Measurements from ENCODE around the gene OSGEP. TPM values are rescaled to one million over a fixed set of nuclear protein-coding genes. Genes with fewer than 3 reads are reported as not detected.

OSGEP gene
- total RNA-seq (10 to 100 TPM; 49.2 to 52.9 TPM), total RNA-seq (39.1 to 117 (median 72.1) reads per million in 172 experiments)
- 46.1 TPM for polyA plus RNA-seq (2013, experiment 1 of 2)
- polyA plus RNA-seq (2013, experiment 2 of 2) = 43.8 TPM

DNA sequence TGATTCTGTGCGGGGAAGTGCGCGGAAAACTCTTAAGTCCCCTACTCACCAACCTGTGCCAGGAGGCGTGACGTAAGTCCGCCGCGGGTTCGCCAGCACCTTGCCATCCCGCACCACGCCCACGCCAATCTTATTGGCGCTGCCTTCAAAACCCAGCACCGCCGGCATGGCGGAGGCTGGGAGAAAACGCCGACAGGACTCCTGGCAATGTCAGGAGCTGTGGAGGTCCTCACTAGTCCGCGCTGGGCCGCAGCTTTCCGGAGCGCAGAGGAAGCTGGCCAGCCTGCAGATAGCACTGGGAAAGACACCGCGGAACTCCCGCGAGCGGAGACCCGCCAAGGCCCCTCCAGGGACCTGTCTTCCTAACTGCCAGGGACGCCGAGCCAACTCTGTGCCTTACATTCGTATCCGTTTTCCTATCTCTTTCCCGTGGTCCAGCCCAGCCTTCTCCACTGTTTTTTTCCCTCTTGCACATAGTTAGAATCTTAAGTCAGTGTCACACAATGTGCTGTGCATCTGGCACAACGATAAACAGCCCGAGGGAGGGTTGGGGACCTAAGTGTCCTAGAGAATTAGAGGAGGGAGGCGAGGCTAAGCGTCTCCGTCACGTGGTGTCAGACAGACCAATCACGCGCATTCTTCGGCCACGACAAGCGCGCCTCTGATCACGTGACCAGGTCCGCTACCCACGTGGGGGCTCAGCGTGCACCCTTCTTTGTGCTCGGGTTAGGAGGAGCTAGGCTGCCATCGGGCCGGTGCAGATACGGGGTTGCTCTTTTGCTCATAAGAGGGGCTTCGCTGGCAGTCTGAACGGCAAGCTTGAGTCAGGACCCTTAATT is at the start of gene OSGEP, which contains the start of gene APEX1:
Gene OSGEP (minus strand): TSS at position 297 of the 839 bp plus-strand sequence. CDS start 129 bp downstream, at position 168.
Gene APEX1 (plus strand): TSS at position 711 of the 839 bp plus-strand sequence. CDS start 420 bp downstream, outside the sequence.
- peaks cover 37% of the 10 kb centered on the region for H3K4me1 ChIP-seq (ENCODE audit: insufficient read depth, low read length)
- Mint-ChIP-seq H3K4me3 (no peak within 1 kb of the TSS), H3K4me1 (ENCODE audit: low read depth) (peaks cover 6% of the 10 kb centered on the region), H3K27ac (no peak within 1 kb of the TSS), H3K27me3 (no peaks in the 10 kb centered on the region), H3K36me3 (ENCODE audit: low read depth) (peaks cover 39% of the 10 kb centered on the region), H3K9me3 (no peaks in the 10 kb centered on the region)
- no peaks in the 10 kb centered on the region for H3K9me3 ChIP-seq (ENCODE audit: control insufficient read depth in 1 of 2, insufficient read depth in 1 of 2, low read length in 2 of 2)
- H3K27me3 ChIP-seq (ENCODE audit: control insufficient read depth in 1 of 2, insufficient read depth in 2 of 2, low read length in 2 of 2) = no peaks in the 10 kb centered on the region
- peaks cover 62% of the 10 kb centered on the region for H3K36me3 ChIP-seq (ENCODE audit: insufficient read depth, low read length)
- DNase-seq (peak; percentile 94 to 100 (median 97)), ATAC-seq (ENCODE audit: poor library complexity) (peak; percentile 77)
- H3K4me3 ChIP-seq (ENCODE audit: low read length) = peak within 1 kb of the TSS; percentile 66
- POLR2A ChIA-PET = interaction anchor here (0.7 to 3.8 kb wide), 26 partner anchors 9 to 228 kb away, joined by 3 to 33 read pairs (median 6); partner anchors contain the start of genes CCNB1IP1, PARP2, PNP and RNASE4
- TF ChIP-seq, protein P1, sequence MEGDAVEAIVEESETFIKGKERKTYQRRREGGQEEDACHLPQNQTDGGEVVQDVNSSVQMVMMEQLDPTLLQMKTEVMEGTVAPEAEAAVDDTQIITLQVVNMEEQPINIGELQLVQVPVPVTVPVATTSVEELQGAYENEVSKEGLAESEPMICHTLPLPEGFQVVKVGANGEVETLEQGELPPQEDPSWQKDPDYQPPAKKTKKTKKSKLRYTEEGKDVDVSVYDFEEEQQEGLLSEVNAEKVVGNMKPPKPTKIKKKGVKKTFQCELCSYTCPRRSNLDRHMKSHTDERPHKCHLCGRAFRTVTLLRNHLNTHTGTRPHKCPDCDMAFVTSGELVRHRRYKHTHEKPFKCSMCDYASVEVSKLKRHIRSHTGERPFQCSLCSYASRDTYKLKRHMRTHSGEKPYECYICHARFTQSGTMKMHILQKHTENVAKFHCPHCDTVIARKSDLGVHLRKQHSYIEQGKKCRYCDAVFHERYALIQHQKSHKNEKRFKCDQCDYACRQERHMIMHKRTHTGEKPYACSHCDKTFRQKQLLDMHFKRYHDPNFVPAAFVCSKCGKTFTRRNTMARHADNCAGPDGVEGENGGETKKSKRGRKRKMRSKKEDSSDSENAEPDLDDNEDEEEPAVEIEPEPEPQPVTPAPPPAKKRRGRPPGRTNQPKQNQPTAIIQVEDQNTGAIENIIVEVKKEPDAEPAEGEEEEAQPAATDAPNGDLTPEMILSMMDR (IDR thresholded peaks at IDR 0.05) = no peak
- H3K27ac ChIP-seq (ENCODE audit: low read depth in 1 of 2, low read length in 2 of 2) = peak within 1 kb of the TSS; percentile 92 to 97
- intact Hi-C loops (cut with DNase I, micrococcal nuclease) = loop anchor here (1.0 to 5.0 kb wide), 12 partner anchors 14 to 998 kb away; partner anchors contain the start of genes CCNB1IP1 (in 2 of the 2), PNP (in 2 of the 2), TEP1 (in 2 of the 2) and RNASE4 (in 1 of the 2)
- CTCF ChIA-PET = interaction anchor here (0.9 to 1.8 kb wide), 5 partner anchors 15 to 158 kb away, joined by 3 to 7 read pairs (median 4); partner anchors contain the start of genes PARP2, PNP and TEP1

DNA sequence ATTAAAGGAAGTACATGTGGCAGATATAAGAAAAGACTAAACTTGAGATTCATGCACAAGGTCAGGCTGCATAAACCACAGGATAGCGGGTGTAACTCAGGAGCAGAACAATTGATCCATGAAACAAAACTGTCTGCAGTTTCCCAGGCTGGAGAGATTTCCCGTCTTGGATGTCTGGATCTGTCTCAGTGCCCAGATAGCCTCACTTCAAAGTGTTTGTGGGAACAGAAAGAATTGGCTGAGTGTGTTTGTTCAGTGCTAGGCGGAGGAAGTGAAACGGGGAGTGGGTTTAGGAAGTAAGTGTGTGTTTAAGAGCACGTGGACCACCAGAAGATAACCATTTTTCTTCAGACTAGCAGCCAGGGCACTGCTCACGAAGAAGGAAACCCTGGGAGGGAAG is 49.3 kb upstream of the OSGEP start:
- Mint-ChIP-seq H3K27me3 (no peaks in the 10 kb centered on the region), H3K4me3 (no peak overlapping the region), H3K4me1 (ENCODE audit: low read depth) (peaks cover 6% of the 10 kb centered on the region), H3K9me3 (no peaks in the 10 kb centered on the region), H3K27ac (no peak overlapping the region), H3K36me3 (ENCODE audit: low read depth) (no peaks in the 10 kb centered on the region)
- ChIA-PET CTCF (no interaction called here), POLR2A (no interaction called here)
- H3K36me3 ChIP-seq (ENCODE audit: insufficient read depth, low read length) = no peaks in the 10 kb centered on the region
- no peaks in the 10 kb centered on the region for H3K9me3 ChIP-seq (ENCODE audit: control insufficient read depth in 1 of 2, insufficient read depth in 1 of 2, low read length in 2 of 2)
- intact Hi-C loops (cut with DNase I, micrococcal nuclease) = no loop called here
- DNase-seq (no peak), ATAC-seq (ENCODE audit: poor library complexity) (no peak)
- H3K27ac ChIP-seq (ENCODE audit: low read depth in 1 of 2, low read length in 2 of 2) = no peak overlapping the region
- no peaks in the 10 kb centered on the region for H3K27me3 ChIP-seq (ENCODE audit: control insufficient read depth in 1 of 2, insufficient read depth in 2 of 2, low read length in 2 of 2)
- no peaks in the 10 kb centered on the region for H3K4me1 ChIP-seq (ENCODE audit: insufficient read depth, low read length)
- TF ChIP-seq, protein P1 (IDR thresholded peaks at IDR 0.05) = no peak
- H3K4me3 ChIP-seq (ENCODE audit: low read length) = no peak overlapping the region

DNA sequence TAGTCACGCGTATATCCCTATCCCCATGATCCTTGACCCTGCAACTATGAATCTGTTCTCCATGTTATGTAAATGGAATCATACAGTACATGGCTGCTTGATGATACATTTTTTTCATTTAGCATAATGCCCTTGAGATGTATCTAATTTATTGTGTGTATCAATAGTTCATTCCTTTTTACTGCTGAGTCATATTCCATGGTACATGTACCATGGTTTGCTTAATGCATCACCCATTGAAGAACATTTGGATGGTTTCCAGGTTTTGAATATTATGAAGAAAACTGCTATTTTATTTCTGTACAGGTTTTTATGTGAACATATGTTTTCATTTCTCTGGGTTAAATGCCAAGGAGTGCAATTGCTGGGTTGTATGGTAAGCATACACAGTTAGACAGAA is 46.7 kb upstream of the OSGEP start:
- TF ChIP-seq, protein P1 (IDR thresholded peaks at IDR 0.05) = no peak
- ATAC-seq (ENCODE audit: poor library complexity) = no peak
- DNase-seq = no peak
- Histone ChIP-seq H3K27ac (ENCODE audit: low read depth in 1 of 2, low read length in 2 of 2) (no peak overlapping the region), H3K9me3 (ENCODE audit: control insufficient read depth in 1 of 2, insufficient read depth in 1 of 2, low read length in 2 of 2) (no peaks in the 10 kb centered on the region), H3K27me3 (ENCODE audit: control insufficient read depth in 1 of 2, insufficient read depth in 2 of 2, low read length in 2 of 2) (no peaks in the 10 kb centered on the region), H3K36me3 (ENCODE audit: insufficient read depth, low read length) (no peaks in the 10 kb centered on the region), H3K4me1 (ENCODE audit: insufficient read depth, low read length) (peaks cover 2% of the 10 kb centered on the region), H3K4me3 (ENCODE audit: low read length) (no peak overlapping the region)
- Mint-ChIP-seq H3K27me3 (no peaks in the 10 kb centered on the region), H3K27ac (no peak overlapping the region), H3K4me1 (ENCODE audit: low read depth) (peaks cover 9% of the 10 kb centered on the region), H3K4me3 (no peak overlapping the region), H3K36me3 (ENCODE audit: low read depth) (no peaks in the 10 kb centered on the region), H3K9me3 (no peaks in the 10 kb centered on the region)
- CTCF ChIA-PET = no interaction called here
- POLR2A ChIA-PET = no interaction called here
- intact Hi-C loops (cut with DNase I, micrococcal nuclease) = no loop called here

All from CD4-positive, alpha-beta T cell (primary cell).